ENCODE data around the gene SUPT6H. TPM values are rescaled to one million over a fixed set of nuclear protein-coding genes. Genes with fewer than 3 reads are reported as not detected.

The SUPT6H gene
- 10 to 100 TPM; 21.8 to 31.3 (median 26.4) TPM for total RNA-seq
- 10 to 100 TPM; 41.5 to 49.0 TPM for polyA plus RNA-seq

- no peak for TF ChIP-seq CTCF (IDR thresholded peaks at IDR 0.05)
- intact Hi-C loops (cut with DNase I), result loop anchor here in 1 of 3 donors (10.0 kb wide), 1 partner anchor 253 kb away; no protein-coding TSS in a partner anchor
- Histone ChIP-seq H3K36me3 (peaks cover 0 to 3% (median 0%) of the 10 kb centered on the region in 3 donors), H3K4me3 (peak within 1 kb of the TSS; percentile 67 to 83 (median 69)), H3K9me3 (no peaks in the 10 kb centered on the region), H3K27me3 (no peaks in the 10 kb centered on the region), H3K4me1 (peaks cover 12 to 24% (median 17%) of the 10 kb centered on the region in 3 donors), H3K27ac (peak within 1 kb of the TSS; percentile 92 to 94 (median 93))
- no peak for FAIRE-seq
- peak; percentile 94 to 98 (median 97) for ATAC-seq
- WGBS, 2 donors, result 0% methylated on average over 66 of the region's 66 CpGs
- peak; percentile 84 to 92 (median 88) for DNase-seq
Measured at GRCh38 chr17:28661635-28662526, at the start of gene SUPT6H, which contains the start of gene SDF2. TSS of gene SUPT6H (plus strand) at chr17:28662205. CDS start at chr17:28673402, 11,197 bp downstream. TSS of gene SDF2 (minus strand) at chr17:28661906. CDS start at chr17:28661876, 30 bp downstream.

- intact Hi-C loops (cut with DNase I), result loop anchor here in 1 of 3 donors (10.0 kb wide), 1 partner anchor 118 kb away; no protein-coding TSS in a partner anchor
- no peaks in the 10 kb centered on the region for H3K27me3 ChIP-seq
- peaks cover 0 to 34% (median 22%) of the 10 kb centered on the region in 3 donors for H3K36me3 ChIP-seq
- no peaks in the 10 kb centered on the region for H3K9me3 ChIP-seq
- no peak overlapping the region for H3K4me3 ChIP-seq
- H3K4me1 ChIP-seq, result no peaks in the 10 kb centered on the region
- FAIRE-seq (no peak), DNase-seq (no peak), ATAC-seq (no peak)
- H3K27ac ChIP-seq, result no peak overlapping the region
- TF ChIP-seq CTCF (IDR thresholded peaks at IDR 0.05), result no peak
- WGBS, 2 donors, result 59 to 60% methylated on average over 2 of the region's 2 CpGs
Measured at GRCh38 chr17:28612531-28612930, 49.5 kb upstream of the SUPT6H start.

GRCh38 chr17:28612936-28613872, 48.8 kb upstream of the SUPT6H start:
- DNase-seq (peak in 1 of 6 donors; percentile 27), ATAC-seq (peak; percentile 46 to 72 (median 68)), FAIRE-seq (no peak)
- no peaks in the 10 kb centered on the region for H3K4me1 ChIP-seq
- H3K4me3 ChIP-seq, result no peak overlapping the region
- H3K27ac ChIP-seq, result no peak overlapping the region
- intact Hi-C loops (cut with DNase I), result loop anchor here in 1 of 3 donors (10.0 kb wide), 1 partner anchor 118 kb away; no protein-coding TSS in a partner anchor
- H3K27me3 ChIP-seq, result no peaks in the 10 kb centered on the region
- H3K9me3 ChIP-seq, result no peaks in the 10 kb centered on the region
- TF ChIP-seq CTCF (IDR thresholded peaks at IDR 0.05), result peak in 3 of 4 donors; percentile 24 to 67 (median 38)
- peaks cover 0 to 41% (median 29%) of the 10 kb centered on the region in 3 donors for H3K36me3 ChIP-seq
- WGBS, 2 donors, result 71 to 78% methylated on average over 6 of the region's 6 CpGs

- Histone ChIP-seq H3K27me3 (no peaks in the 10 kb centered on the region), H3K4me3 (no peak within 1 kb of the TSS), H3K4me1 (no peaks in the 10 kb centered on the region), H3K27ac (no peak within 1 kb of the TSS), H3K36me3 (peaks cover 0 to 49% (median 36%) of the 10 kb centered on the region in 3 donors), H3K9me3 (no peaks in the 10 kb centered on the region)
- ATAC-seq, result peak in 2 of 4 donors; percentile 24 to 29
- WGBS, 2 donors, result 84 to 86% methylated on average over 5 of the region's 5 CpGs
- no peak for FAIRE-seq
- intact Hi-C loops (cut with DNase I), result loop anchor here in 1 of 3 donors (10.0 kb wide), 1 partner anchor 119 kb away; no protein-coding TSS in a partner anchor
- no peak for DNase-seq
- no peak for TF ChIP-seq CTCF (IDR thresholded peaks at IDR 0.05)
Measured at GRCh38 chr17:28613931-28614381, 48.0 kb upstream of the SUPT6H start, which contains the start of gene RSKR. TSS of gene RSKR (minus strand) at chr17:28614185. CDS start at chr17:28614161, 24 bp downstream.
